Esophagus muscularis mucosa (tissue), 3 donors: ENCODE data around the gene ALKBH6.

Source experiments
- CTCF ChIP-seq, 3 experiments: fragments of 200-600 bp in 2 of 3; fragments of 450-650 bp in 1 of 3; sonication (generic) in 2 of 3; IDR thresholded peaks; one replicate each; pipeline ENCODE4 v1.5.1; 2017 to 2019; ENCODE audit warnings: antibody characterized with exemption in 3 of 3, mild to moderate bottlenecking in 2 of 3, moderate library complexity in 1 of 3
- EP300 ChIP-seq: sonication (generic); formaldehyde crosslinking; IDR thresholded peaks from one replicate; pipeline ENCODE4 v1.6.1; 2017; ENCODE audit warnings: antibody characterized with exemption

- TF ChIP-seq CTCF (IDR thresholded peaks at IDR 0.05) (no peak), EP300 (no peak)
Observed at GRCh38 chr19:36003284-36003683, 10.7 kb downstream of the ALKBH6 start.
